HepG2 (cell line): ENCODE measurements around the gene PRM3. TPM values are rescaled to one million over a fixed set of nuclear protein-coding genes. Genes with fewer than 3 reads are reported as not detected.

ENCODE experiments used
- CENPT ChIP-seq: sonication (generic); formaldehyde crosslinking; IDR thresholded peaks from 2 replicates; pipeline ENCODE4 v1.8.0; 2022; ENCODE audit warnings: low read depth, mild to moderate bottlenecking, moderate library complexity, missing genetic modification reagents
- IRF2 ChIP-seq: IDR thresholded peaks from 2 replicates; pipeline ENCODE4 v1.6.1; 2018; ENCODE audit warnings: missing genetic modification reagents, missing compliant biosample characterization
- JUND ChIP-seq: sonication (generic); formaldehyde crosslinking; IDR thresholded peaks from 2 replicates; pipeline ENCODE4 v1.8.0; 2022; ENCODE audit warnings: mild to moderate bottlenecking, missing genetic modification reagents
- NKX3-1 ChIP-seq: sonication (generic); formaldehyde crosslinking; IDR thresholded peaks from 2 replicates; pipeline ENCODE4 v1.5.0; 2020; ENCODE audit warnings: missing genetic modification reagents
- PTBP1 ChIP-seq: fragments of 200-400 bp; formaldehyde crosslinking; IDR thresholded peaks from 2 replicates; pipeline ENCODE4 v1.6.1; 2018; ENCODE audit warnings: low read length, low read depth; ENCODE audit not compliant: poor library complexity, severe bottlenecking
- TBX3 ChIP-seq: fragments of 450-650 bp; IDR thresholded peaks from 2 replicates; pipeline ENCODE4 v1.6.1; 2017; ENCODE audit warnings: antibody characterized with exemption, mild to moderate bottlenecking, inconsistent platforms, borderline replicate concordance
- TCF12 ChIP-seq, 2 experiments: fragments of 450-650 bp in 1 of 2; sonication (generic) in 1 of 2; formaldehyde crosslinking in 1 of 2; IDR thresholded peaks; 2 replicates each; pipeline versions ENCODE4 v1.6.1 to v1.8.0; 2017 to 2022; ENCODE audit warnings: antibody characterized with exemption in 1 of 2, mild to moderate bottlenecking in 1 of 2, missing genetic modification reagents in 1 of 2, moderate library complexity in 1 of 2
- ZEB1 ChIP-seq: IDR thresholded peaks from 2 replicates; pipeline ENCODE4 v1.6.1; 2012; ENCODE audit warnings: mild to moderate bottlenecking, low read depth, inconsistent platforms; ENCODE audit not compliant: insufficient replicate concordance
- ZNF225 ChIP-seq: sonication (generic); formaldehyde crosslinking; IDR thresholded peaks from 2 replicates; pipeline ENCODE4 v1.4.0; 2020; ENCODE audit warnings: mild to moderate bottlenecking, missing genetic modification reagents
- ZNF451 ChIP-seq: sonication (generic); formaldehyde crosslinking; IDR thresholded peaks from 2 replicates; pipeline ENCODE4 v1.5.0; 2020; ENCODE audit warnings: mild to moderate bottlenecking, missing genetic modification reagents
- ZNF501 ChIP-seq: sonication (generic); formaldehyde crosslinking; IDR thresholded peaks from 2 replicates; pipeline ENCODE4 v1.5.1; 2020; ENCODE audit warnings: mild to moderate bottlenecking, moderate library complexity, missing genetic modification reagents
- ZNF510 ChIP-seq: sonication (generic); formaldehyde crosslinking; IDR thresholded peaks from 2 replicates; pipeline ENCODE4 v1.4.0; 2020; ENCODE audit warnings: low read depth, mild to moderate bottlenecking, missing genetic modification reagents
- ZNF768 ChIP-seq: sonication (generic); formaldehyde crosslinking; IDR thresholded peaks from 2 replicates; pipeline ENCODE4 v1.4.0; 2020; ENCODE audit warnings: missing genetic modification reagents
- ZNF850 ChIP-seq: sonication (generic); formaldehyde crosslinking; conservative IDR thresholded peaks from 2 replicates; pipeline ENCODE4 v1.9.0; 2021; ENCODE audit warnings: mild to moderate bottlenecking, missing genetic modification reagents
- polyA plus RNA-seq, 8 experiments: library from polyadenylated mRNA; depleted of rRNA in 3 of 8; stranded (reverse) in 7 of 8; unstranded in 1 of 8; fragments of >200 nt; fragmentation: Illumina TruSeq in 4 of 8; extraction: Trizol in 4 of 8; gene quantifications; 2 replicates each; pipeline versions ENCODE4 v1.2.1 to v1.2.3, GENCODE V29; 2011 to 2016; ENCODE audit warnings: low read depth in 4 of 8, missing spikeins in 1 of 8, mixed read lengths in 1 of 8; ENCODE audit not compliant: insufficient read depth in 1 of 8
- total RNA-seq, 5 experiments: library from RNA; depleted of rRNA; stranded (reverse); fragments of >200 nt; fragmentation: Illumina TruSeq; extraction: Trizol; gene quantifications; 2 replicates each; pipeline ENCODE4 v1.2.3, GENCODE V29; 2016; ENCODE audit warnings: low read depth in 1 of 5
- TF ChIP-seq, protein P1 (sequence below), 2 experiments: IDR thresholded peaks; 2 replicates each; pipeline ENCODE4 v1.6.1; 2011 to 2012; ENCODE audit warnings: low read length in 2 of 2, borderline replicate concordance in 1 of 2, low read depth in 1 of 2, mild to moderate bottlenecking in 1 of 2, moderate library complexity in 1 of 2
- TF ChIP-seq, protein P2 (sequence below): sonication (generic); formaldehyde crosslinking; IDR thresholded peaks from 2 replicates; pipeline ENCODE4 v1.5.0; 2020; ENCODE audit warnings: missing genetic modification reagents, mild to moderate bottlenecking, borderline replicate concordance
- TF ChIP-seq, protein P3 (sequence below): sonication (generic); formaldehyde crosslinking; IDR thresholded peaks from 2 replicates; pipeline ENCODE4 v1.4.0; 2020; ENCODE audit warnings: missing genetic modification reagents, borderline replicate concordance
- TF ChIP-seq, protein P4 (sequence below): sonication (generic); formaldehyde crosslinking; IDR thresholded peaks from 2 replicates; pipeline ENCODE4 v1.5.0; 2020; ENCODE audit warnings: missing genetic modification reagents
- TF ChIP-seq, protein P5 (sequence below): sonication (generic); formaldehyde crosslinking; IDR thresholded peaks from 2 replicates; pipeline ENCODE4 v1.4.0; 2020; ENCODE audit warnings: mild to moderate bottlenecking, missing genetic modification reagents

Gene PRM3
- total and polyA plus RNA-seq, 2 of the 13 experiments (the other 11 are each of a cell fraction or from before 2014, with no cell fraction given), result not detected

DNA sequence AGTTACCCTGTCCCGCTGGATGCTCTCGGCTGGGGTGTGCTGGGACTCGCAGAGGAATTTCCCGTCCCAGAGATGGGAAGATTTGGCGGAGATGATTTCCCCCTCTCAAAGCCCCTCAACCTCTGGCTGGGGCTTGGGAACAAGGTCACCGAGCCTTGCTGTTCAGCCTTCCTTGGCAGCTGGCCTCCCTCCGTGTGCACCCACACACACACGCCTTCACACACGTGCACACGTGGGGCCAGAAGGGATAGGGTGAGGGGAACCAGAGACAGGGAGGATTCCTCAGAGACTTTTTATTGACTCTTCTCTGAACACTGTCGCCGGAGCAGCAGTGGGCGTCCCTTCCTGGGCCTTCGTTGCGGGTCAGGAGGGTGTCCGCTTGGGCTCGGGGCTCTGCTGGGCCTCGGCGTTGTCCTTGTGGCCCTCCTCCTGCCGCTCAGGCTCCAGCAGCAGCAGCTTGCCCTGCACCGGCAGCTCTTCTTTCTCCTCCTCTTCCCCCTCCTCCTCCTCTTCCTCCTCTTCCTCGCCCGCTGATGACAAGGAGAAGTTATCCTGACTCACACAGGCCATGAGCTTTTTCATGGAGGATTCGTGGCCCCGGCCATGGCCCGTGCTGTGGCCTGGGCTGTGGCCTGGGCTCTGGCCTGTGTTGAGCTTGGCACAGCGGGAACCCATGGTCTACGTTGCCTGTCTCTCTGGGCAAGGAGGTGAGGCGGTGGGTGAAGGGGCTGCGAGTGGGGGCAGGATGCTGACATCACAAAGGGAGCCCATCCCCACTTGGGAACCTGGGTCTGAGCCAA is at the start of gene PRM3 (continued):
- peak; percentile 77; the same call in 1 of the 2 replicates for TF ChIP-seq ZNF225 (CRISPR knock-in tag)
- TF ChIP-seq ZEB1, result no peak
- 0 out of 2 replicates have a peak, but pooled peaks have one; percentile 50 for TF ChIP-seq JUND (CRISPR knock-in tag)
- TF ChIP-seq TCF12 (IDR thresholded peaks at IDR 0.05), result no peak
- no peak for TF ChIP-seq TCF12 (CRISPR knock-in tag; IDR thresholded peaks at IDR 0.05)
- TF ChIP-seq, protein P1, sequence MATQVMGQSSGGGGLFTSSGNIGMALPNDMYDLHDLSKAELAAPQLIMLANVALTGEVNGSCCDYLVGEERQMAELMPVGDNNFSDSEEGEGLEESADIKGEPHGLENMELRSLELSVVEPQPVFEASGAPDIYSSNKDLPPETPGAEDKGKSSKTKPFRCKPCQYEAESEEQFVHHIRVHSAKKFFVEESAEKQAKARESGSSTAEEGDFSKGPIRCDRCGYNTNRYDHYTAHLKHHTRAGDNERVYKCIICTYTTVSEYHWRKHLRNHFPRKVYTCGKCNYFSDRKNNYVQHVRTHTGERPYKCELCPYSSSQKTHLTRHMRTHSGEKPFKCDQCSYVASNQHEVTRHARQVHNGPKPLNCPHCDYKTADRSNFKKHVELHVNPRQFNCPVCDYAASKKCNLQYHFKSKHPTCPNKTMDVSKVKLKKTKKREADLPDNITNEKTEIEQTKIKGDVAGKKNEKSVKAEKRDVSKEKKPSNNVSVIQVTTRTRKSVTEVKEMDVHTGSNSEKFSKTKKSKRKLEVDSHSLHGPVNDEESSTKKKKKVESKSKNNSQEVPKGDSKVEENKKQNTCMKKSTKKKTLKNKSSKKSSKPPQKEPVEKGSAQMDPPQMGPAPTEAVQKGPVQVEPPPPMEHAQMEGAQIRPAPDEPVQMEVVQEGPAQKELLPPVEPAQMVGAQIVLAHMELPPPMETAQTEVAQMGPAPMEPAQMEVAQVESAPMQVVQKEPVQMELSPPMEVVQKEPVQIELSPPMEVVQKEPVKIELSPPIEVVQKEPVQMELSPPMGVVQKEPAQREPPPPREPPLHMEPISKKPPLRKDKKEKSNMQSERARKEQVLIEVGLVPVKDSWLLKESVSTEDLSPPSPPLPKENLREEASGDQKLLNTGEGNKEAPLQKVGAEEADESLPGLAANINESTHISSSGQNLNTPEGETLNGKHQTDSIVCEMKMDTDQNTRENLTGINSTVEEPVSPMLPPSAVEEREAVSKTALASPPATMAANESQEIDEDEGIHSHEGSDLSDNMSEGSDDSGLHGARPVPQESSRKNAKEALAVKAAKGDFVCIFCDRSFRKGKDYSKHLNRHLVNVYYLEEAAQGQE (IDR thresholded peaks at IDR 0.05; ENCODE audit: borderline replicate concordance in 1 of 2, low read depth in 1 of 2, low read length in 2 of 2), result no peak
- no peak for TF ChIP-seq ZNF501
- no peak for TF ChIP-seq ZNF850 (CRISPR knock-in tag)
- TF ChIP-seq ZNF510 (CRISPR knock-in tag), result no peak
- TF ChIP-seq, protein P2, sequence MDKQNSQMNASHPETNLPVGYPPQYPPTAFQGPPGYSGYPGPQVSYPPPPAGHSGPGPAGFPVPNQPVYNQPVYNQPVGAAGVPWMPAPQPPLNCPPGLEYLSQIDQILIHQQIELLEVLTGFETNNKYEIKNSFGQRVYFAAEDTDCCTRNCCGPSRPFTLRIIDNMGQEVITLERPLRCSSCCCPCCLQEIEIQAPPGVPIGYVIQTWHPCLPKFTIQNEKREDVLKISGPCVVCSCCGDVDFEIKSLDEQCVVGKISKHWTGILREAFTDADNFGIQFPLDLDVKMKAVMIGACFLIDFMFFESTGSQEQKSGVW (CRISPR knock-in tag), result no peak
- TF ChIP-seq, protein P3, sequence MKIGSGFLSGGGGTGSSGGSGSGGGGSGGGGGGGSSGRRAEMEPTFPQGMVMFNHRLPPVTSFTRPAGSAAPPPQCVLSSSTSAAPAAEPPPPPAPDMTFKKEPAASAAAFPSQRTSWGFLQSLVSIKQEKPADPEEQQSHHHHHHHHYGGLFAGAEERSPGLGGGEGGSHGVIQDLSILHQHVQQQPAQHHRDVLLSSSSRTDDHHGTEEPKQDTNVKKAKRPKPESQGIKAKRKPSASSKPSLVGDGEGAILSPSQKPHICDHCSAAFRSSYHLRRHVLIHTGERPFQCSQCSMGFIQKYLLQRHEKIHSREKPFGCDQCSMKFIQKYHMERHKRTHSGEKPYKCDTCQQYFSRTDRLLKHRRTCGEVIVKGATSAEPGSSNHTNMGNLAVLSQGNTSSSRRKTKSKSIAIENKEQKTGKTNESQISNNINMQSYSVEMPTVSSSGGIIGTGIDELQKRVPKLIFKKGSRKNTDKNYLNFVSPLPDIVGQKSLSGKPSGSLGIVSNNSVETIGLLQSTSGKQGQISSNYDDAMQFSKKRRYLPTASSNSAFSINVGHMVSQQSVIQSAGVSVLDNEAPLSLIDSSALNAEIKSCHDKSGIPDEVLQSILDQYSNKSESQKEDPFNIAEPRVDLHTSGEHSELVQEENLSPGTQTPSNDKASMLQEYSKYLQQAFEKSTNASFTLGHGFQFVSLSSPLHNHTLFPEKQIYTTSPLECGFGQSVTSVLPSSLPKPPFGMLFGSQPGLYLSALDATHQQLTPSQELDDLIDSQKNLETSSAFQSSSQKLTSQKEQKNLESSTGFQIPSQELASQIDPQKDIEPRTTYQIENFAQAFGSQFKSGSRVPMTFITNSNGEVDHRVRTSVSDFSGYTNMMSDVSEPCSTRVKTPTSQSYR (CRISPR knock-in tag), result no peak
- TF ChIP-seq, protein P4, sequence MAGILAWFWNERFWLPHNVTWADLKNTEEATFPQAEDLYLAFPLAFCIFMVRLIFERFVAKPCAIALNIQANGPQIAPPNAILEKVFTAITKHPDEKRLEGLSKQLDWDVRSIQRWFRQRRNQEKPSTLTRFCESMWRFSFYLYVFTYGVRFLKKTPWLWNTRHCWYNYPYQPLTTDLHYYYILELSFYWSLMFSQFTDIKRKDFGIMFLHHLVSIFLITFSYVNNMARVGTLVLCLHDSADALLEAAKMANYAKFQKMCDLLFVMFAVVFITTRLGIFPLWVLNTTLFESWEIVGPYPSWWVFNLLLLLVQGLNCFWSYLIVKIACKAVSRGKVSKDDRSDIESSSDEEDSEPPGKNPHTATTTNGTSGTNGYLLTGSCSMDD (CRISPR knock-in tag), result 0 out of 2 replicates have a peak, but pooled peaks have one; percentile 1
- 0 out of 2 replicates have a peak, but pooled peaks have one; percentile 37 for TF ChIP-seq ZNF451 (CRISPR knock-in tag)
- TF ChIP-seq, protein P5, sequence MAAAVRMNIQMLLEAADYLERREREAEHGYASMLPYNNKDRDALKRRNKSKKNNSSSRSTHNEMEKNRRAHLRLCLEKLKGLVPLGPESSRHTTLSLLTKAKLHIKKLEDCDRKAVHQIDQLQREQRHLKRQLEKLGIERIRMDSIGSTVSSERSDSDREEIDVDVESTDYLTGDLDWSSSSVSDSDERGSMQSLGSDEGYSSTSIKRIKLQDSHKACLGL (CRISPR knock-in tag), result no peak
- no peak for TF ChIP-seq TBX3
- no peak for TF ChIP-seq IRF2
- TF ChIP-seq ZNF768 (CRISPR knock-in tag), result peak; percentile 52; the same call in 1 of the 2 replicates
- TF ChIP-seq NKX3-1, result no peak
- TF ChIP-seq CENPT (CRISPR knock-in tag), result no peak
- no peak for TF ChIP-seq PTBP1
